ENCODE data around the gene SDR9C7.

DNA sequence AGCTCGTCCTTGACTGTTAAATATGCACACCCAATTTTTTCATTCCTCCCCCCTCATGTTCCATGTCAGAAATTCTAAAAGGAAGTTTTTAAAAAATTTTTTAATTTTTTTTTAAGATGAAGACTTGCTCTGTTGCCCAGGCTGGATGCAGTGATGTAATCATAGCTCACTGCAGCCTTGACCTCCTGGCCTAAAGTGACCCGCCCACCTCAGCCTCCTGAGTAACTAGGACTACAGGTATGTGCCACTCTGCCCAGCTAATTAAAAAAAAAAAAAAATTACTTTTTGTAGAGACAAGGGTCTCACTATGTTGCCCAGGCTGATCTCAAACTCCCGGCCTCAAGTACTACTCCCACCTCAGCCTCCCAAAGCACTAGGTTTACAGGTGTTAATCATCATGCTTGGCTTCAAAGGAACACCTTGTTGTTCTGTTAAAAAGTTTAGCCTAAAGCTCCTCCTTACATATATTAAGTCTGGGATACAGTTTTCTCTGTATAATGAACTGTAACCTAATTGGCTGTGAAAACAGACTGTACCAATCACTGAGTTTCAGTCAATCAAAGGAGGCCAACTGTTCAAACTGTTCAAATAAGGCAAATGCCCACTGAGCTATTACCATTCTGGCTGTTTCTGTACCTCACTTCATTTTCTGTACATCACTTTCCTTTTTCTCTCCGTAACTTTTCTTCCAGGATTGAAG lies 17.8 kb downstream of the SDR9C7 start:
- TF ChIP-seq, protein P1, sequence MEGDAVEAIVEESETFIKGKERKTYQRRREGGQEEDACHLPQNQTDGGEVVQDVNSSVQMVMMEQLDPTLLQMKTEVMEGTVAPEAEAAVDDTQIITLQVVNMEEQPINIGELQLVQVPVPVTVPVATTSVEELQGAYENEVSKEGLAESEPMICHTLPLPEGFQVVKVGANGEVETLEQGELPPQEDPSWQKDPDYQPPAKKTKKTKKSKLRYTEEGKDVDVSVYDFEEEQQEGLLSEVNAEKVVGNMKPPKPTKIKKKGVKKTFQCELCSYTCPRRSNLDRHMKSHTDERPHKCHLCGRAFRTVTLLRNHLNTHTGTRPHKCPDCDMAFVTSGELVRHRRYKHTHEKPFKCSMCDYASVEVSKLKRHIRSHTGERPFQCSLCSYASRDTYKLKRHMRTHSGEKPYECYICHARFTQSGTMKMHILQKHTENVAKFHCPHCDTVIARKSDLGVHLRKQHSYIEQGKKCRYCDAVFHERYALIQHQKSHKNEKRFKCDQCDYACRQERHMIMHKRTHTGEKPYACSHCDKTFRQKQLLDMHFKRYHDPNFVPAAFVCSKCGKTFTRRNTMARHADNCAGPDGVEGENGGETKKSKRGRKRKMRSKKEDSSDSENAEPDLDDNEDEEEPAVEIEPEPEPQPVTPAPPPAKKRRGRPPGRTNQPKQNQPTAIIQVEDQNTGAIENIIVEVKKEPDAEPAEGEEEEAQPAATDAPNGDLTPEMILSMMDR (IDR thresholded peaks at IDR 0.05): no peak
- TF ChIP-seq POLR2AphosphoS5 (IDR thresholded peaks at IDR 0.05) (no peak), EP300 (IDR thresholded peaks at IDR 0.05) (no peak)

Data from gastroesophageal sphincter (tissue), 3 donors.